Loucy (cell line): ENCODE measurements around the gene ADGRF3.

ENCODE experiments used
- H2AFZ ChIP-seq: fragments of 200-600 bp; sonication (generic); 2 replicates; pipeline ENCODE4 v1.6.0; 2016; ENCODE audit warnings: antibody characterized with exemption, mild to moderate bottlenecking, low read length, moderate library complexity
- H3F3A ChIP-seq: fragments of 200-600 bp; 2 replicates; pipeline ENCODE4 v1.6.0; 2016; ENCODE audit warnings: antibody characterized with exemption, low read depth, mild to moderate bottlenecking
- H3K27me3 ChIP-seq: fragments of 200-600 bp; sonication (generic); 2 replicates; pipeline ENCODE4 v1.6.1; 2014; ENCODE audit warnings: low read length, mild to moderate bottlenecking; ENCODE audit not compliant: insufficient read depth, poor library complexity, severe bottlenecking
- H3K36me3 ChIP-seq: fragments of 200-600 bp; sonication (generic); 2 replicates; pipeline ENCODE4 v1.6.1; 2016; ENCODE audit warnings: low read length; ENCODE audit not compliant: insufficient read depth
- H3K4me1 ChIP-seq: fragments of 200-600 bp; sonication (generic); 2 replicates; pipeline ENCODE4 v1.5.1; 2014; ENCODE audit warnings: low read length, mild to moderate bottlenecking; ENCODE audit not compliant: insufficient read depth, poor library complexity, severe bottlenecking
- H3K4me2 ChIP-seq: fragments of 200-600 bp; sonication (generic); 2 replicates; pipeline ENCODE4 v1.6.0; 2014; ENCODE audit warnings: antibody characterized with exemption, low read length, low read depth, mild to moderate bottlenecking; ENCODE audit not compliant: poor library complexity, severe bottlenecking
- H3K4me3 ChIP-seq: fragments of 200-600 bp; sonication (generic); 2 replicates; pipeline ENCODE4 v1.5.1; 2014; ENCODE audit warnings: low read length, mild to moderate bottlenecking, mixed read lengths; ENCODE audit not compliant: poor library complexity, severe bottlenecking
- H3K79me2 ChIP-seq: fragments of 200-600 bp; sonication (generic); 2 replicates; pipeline ENCODE4 v1.6.1; 2014; ENCODE audit warnings: low read length; ENCODE audit not compliant: insufficient read depth
- H3K9ac ChIP-seq: fragments of 200-600 bp; sonication (generic); 2 replicates; pipeline ENCODE4 v1.6.0; 2014; ENCODE audit warnings: mild to moderate bottlenecking, low read depth, low read length, moderate library complexity; ENCODE audit not compliant: poor library complexity, severe bottlenecking
- H3K9me2 ChIP-seq: fragments of 200-600 bp; sonication (generic); replicated peaks from 2 replicates; pipeline ENCODE4 v1.6.1; 2016; ENCODE audit warnings: low read depth, low read length, mixed read lengths
- H3K9me3 ChIP-seq: fragments of 200-600 bp; sonication (generic); 2 replicates; pipeline ENCODE4 v1.6.1; 2014; ENCODE audit warnings: mild to moderate bottlenecking, antibody characterized with exemption, low read length, low read depth; ENCODE audit not compliant: insufficient read depth
- H4K20me1 ChIP-seq: fragments of 200-600 bp; sonication (generic); 2 replicates; pipeline ENCODE4 v1.6.0; 2014; ENCODE audit warnings: antibody characterized with exemption, low read length, mild to moderate bottlenecking; ENCODE audit not compliant: insufficient read depth, poor library complexity, severe bottlenecking
- EZH2phosphoT487 ChIP-seq: fragments of 200-600 bp; IDR thresholded peaks from 2 replicates; pipeline ENCODE4 v1.6.1; 2018; ENCODE audit warnings: antibody characterized with exemption, mild to moderate bottlenecking, moderate library complexity, borderline replicate concordance
- TF ChIP-seq, protein P1 (sequence below): fragments of 200-600 bp; sonication (generic); conservative IDR thresholded peaks from 2 replicates; pipeline ENCODE4 v1.5.1; 2014; ENCODE audit warnings: mild to moderate bottlenecking, antibody characterized with exemption, low read length

ADGRF3 gene

DNA sequence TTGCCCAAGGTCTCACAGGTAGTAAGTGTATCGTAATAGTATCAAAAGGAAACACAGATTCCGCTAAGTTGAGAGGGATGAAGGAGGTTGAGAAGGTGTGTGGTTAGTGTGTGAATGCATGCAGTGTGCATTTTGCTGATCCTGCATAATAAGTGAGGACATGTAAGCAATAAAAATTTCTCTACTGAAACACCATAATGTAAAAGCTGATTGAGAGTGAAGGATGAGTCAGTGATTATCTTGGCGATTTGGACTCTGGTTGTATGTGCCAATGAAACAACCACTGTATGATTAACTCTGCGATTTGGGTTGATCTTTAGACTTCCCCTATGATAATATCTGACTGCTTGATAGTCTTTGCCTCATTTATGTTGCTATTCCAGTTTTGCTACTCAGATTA is 16.7 kb upstream of the ADGRF3 start:
- Histone ChIP-seq H2AFZ (no peak overlapping the region), H3K9me3 (no peaks in the 10 kb centered on the region), H3K4me1 (peaks cover 12% of the 10 kb centered on the region), H3K27me3 (no peaks in the 10 kb centered on the region), H3K4me2 (peak overlapping the region; percentile 15), H3K9me2 (no peaks in the 10 kb centered on the region), H3K9ac (no peak overlapping the region), H3K4me3 (no peak overlapping the region), H4K20me1 (peaks cover 36% of the 10 kb centered on the region), H3K79me2 (peaks cover 71% of the 10 kb centered on the region), H3F3A (no peaks in the 10 kb centered on the region), H3K36me3 (peaks cover 37% of the 10 kb centered on the region; the same call in 1 of the 2 replicates)
- TF ChIP-seq, protein P1, sequence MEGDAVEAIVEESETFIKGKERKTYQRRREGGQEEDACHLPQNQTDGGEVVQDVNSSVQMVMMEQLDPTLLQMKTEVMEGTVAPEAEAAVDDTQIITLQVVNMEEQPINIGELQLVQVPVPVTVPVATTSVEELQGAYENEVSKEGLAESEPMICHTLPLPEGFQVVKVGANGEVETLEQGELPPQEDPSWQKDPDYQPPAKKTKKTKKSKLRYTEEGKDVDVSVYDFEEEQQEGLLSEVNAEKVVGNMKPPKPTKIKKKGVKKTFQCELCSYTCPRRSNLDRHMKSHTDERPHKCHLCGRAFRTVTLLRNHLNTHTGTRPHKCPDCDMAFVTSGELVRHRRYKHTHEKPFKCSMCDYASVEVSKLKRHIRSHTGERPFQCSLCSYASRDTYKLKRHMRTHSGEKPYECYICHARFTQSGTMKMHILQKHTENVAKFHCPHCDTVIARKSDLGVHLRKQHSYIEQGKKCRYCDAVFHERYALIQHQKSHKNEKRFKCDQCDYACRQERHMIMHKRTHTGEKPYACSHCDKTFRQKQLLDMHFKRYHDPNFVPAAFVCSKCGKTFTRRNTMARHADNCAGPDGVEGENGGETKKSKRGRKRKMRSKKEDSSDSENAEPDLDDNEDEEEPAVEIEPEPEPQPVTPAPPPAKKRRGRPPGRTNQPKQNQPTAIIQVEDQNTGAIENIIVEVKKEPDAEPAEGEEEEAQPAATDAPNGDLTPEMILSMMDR = no peak
- TF ChIP-seq EZH2phosphoT487 = no peak

DNA sequence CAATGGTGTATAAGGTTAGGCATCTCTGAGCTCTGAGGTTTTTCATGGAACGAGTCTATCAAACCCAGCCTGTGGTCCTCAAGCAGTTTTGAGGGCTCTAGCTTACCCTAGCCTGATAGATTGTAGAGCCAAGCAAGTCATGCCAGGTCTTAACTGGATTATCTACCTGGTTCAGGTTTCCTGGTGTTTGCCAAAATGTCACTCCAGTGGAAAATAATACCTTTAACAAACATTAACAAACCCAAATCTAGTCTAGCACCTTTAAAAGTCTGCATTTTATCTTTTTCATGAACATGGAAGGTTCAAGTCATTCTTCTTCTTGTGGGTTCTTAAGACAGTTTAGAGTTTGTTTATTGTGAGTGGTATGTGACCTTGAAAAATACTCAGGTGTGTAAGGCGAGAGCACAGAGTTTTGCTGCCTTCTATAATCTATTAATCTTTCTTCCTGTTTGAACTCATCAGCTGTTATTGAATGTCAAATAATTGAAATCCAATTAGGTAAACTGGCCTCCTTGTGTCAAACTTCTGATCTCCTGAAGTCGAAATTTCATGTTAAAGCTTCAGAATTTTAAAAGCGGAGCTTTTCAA is 13.4 kb upstream of the ADGRF3 start:
- H3K9ac ChIP-seq = no peak overlapping the region

DNA sequence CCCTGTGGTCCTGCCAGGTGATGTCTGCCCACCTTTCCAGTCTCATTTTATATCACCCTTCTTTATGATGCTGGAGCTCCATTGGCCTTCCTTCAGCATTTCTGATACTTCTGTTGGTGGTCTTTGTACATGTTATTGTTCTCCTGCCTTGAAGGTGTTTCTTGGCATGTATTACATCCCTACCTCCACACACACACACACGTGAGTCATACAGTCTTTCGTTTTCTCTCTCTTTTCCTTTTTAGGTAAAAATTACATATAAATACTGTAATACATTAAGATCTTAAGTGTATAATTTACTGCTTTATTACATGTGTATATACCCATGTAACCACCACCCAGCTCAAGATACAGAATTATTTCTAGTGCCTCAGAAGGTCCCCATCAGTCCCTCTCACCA is 10.2 kb upstream of the ADGRF3 start:
- H4K20me1 ChIP-seq = peaks cover 60% of the 10 kb centered on the region

More for the DNA sequence above, 13.4 kb upstream of the ADGRF3 start:
- no peaks in the 10 kb centered on the region for H3K9me3 ChIP-seq
- H3F3A ChIP-seq = no peaks in the 10 kb centered on the region
- H3K27me3 ChIP-seq = no peaks in the 10 kb centered on the region
- no peak overlapping the region for H2AFZ ChIP-seq
- no peak overlapping the region for H3K4me3 ChIP-seq
- H4K20me1 ChIP-seq = peaks cover 62% of the 10 kb centered on the region
- H3K36me3 ChIP-seq = peaks cover 6% of the 10 kb centered on the region; the same call in 1 of the 2 replicates
- H3K4me2 ChIP-seq = peak overlapping the region; percentile 10
- TF ChIP-seq EZH2phosphoT487 = no peak
- TF ChIP-seq, protein P1 = no peak
- peaks cover 97% of the 10 kb centered on the region for H3K79me2 ChIP-seq
- H3K9me2 ChIP-seq = no peaks in the 10 kb centered on the region
- peaks cover 23% of the 10 kb centered on the region for H3K4me1 ChIP-seq

More for the DNA sequence above, 10.2 kb upstream of the ADGRF3 start:
- H3K4me3 ChIP-seq = no peak overlapping the region
- no peak overlapping the region for H2AFZ ChIP-seq
- H3K79me2 ChIP-seq = peaks cover 98% of the 10 kb centered on the region
- no peaks in the 10 kb centered on the region for H3K9me2 ChIP-seq
- no peak overlapping the region for H3K9ac ChIP-seq
- no peaks in the 10 kb centered on the region for H3K9me3 ChIP-seq
- no peaks in the 10 kb centered on the region; the same call in 1 of the 2 replicates for H3K36me3 ChIP-seq
- peaks cover 34% of the 10 kb centered on the region for H3K4me1 ChIP-seq
- H3K27me3 ChIP-seq = no peaks in the 10 kb centered on the region
- no peaks in the 10 kb centered on the region for H3F3A ChIP-seq
- TF ChIP-seq EZH2phosphoT487 = no peak
- TF ChIP-seq, protein P1 = no peak
- peak overlapping the region; percentile 16 for H3K4me2 ChIP-seq
